Measurements from ENCODE around the gene SLC19A1.
"Not testable (repeated sequence)": the region's sequence is repeated elsewhere in the genome, so short reads cannot be mapped to it uniquely, and the experiment has no call there.

SLC19A1 gene

GRCh38 chr21:45533361-45533845 is 8.8 kb downstream of the SLC19A1 start:
- DNase-seq (ENCODE audit: low read depth) = no peak

GRCh38 chr21:45532826-45533360 is 9.3 kb downstream of the SLC19A1 start:
- DNase-seq (ENCODE audit: low read depth) = no peak

- no peak for DNase-seq (ENCODE audit: low read depth)
Observed at GRCh38 chr21:45531393-45532215, 10.6 kb downstream of the SLC19A1 start.

GRCh38 chr21:45531114-45531392 is 11.2 kb downstream of the SLC19A1 start:
- DNase-seq (ENCODE audit: low read depth) = not testable (repeated sequence)

- no peak for DNase-seq (ENCODE audit: low read depth)
Observed at GRCh38 chr21:45530423-45531113, 11.7 kb downstream of the SLC19A1 start.

GRCh38 chr21:45529785-45530422 is 12.3 kb downstream of the SLC19A1 start:
- DNase-seq (ENCODE audit: low read depth) = no peak

GRCh38 chr21:45528981-45529784 is 13.1 kb downstream of the SLC19A1 start:
- no peak for DNase-seq (ENCODE audit: low read depth)

GRCh38 chr21:45528028-45528705 is 14.1 kb downstream of the SLC19A1 start:
- DNase-seq (ENCODE audit: low read depth) = no peak

GRCh38 chr21:45527151-45527999 is 14.9 kb downstream of the SLC19A1 start:
- not testable (repeated sequence) for DNase-seq (ENCODE audit: low read depth)

GRCh38 chr21:45525910-45526306 is 16.3 kb downstream of the SLC19A1 start:
- no peak for DNase-seq (ENCODE audit: low read depth)

GRCh38 chr21:45525153-45525909 is 16.9 kb downstream of the SLC19A1 start:
- no peak for DNase-seq (ENCODE audit: low read depth)

GRCh38 chr21:45524756-45525152 is 17.5 kb downstream of the SLC19A1 start:
- DNase-seq (ENCODE audit: low read depth) = no peak

GRCh38 chr21:45523411-45524101 is 18.7 kb downstream of the SLC19A1 start:
- no peak for DNase-seq (ENCODE audit: low read depth)

- DNase-seq (ENCODE audit: low read depth) = no peak
Observed at GRCh38 chr21:45522986-45523385, 19.3 kb downstream of the SLC19A1 start.

GRCh38 chr21:45522381-45522780 is 19.9 kb downstream of the SLC19A1 start:
- DNase-seq (ENCODE audit: low read depth) = no peak

- DNase-seq (ENCODE audit: low read depth) = no peak
Observed at GRCh38 chr21:45521241-45521640, 21.0 kb downstream of the SLC19A1 start.

GRCh38 chr21:45519182-45519581 is 23.1 kb downstream of the SLC19A1 start:
- DNase-seq (ENCODE audit: low read depth) = no peak

GRCh38 chr21:45518742-45519141 is 23.5 kb downstream of the SLC19A1 start:
- DNase-seq (ENCODE audit: low read depth) = no peak

All from T follicular helper cell (primary cell).